GM08714 (cell line): ENCODE data around the gene PLCXD3.
"Not testable (repeated sequence)": the region's sequence is repeated elsewhere in the genome, so short reads cannot be mapped to it uniquely, and the experiment has no call there.

Experiments used
- H3K4me3 ChIP-seq: fragments of 200-500 bp; sonication (Bioruptor generic); 2 replicates; pipeline ENCODE4 v1.5.1; 2014; ENCODE audit warnings: mild to moderate bottlenecking, low read length, inconsistent platforms
- ZNF274 ChIP-seq: IDR thresholded peaks from 2 replicates; pipeline ENCODE4 v1.6.1; 2012; ENCODE audit warnings: mild to moderate bottlenecking, low read depth, low read length

PLCXD3 gene

GRCh38 chr5:41509399-41510175 lies 814 bp downstream of the PLCXD3 start:
- TF ChIP-seq ZNF274: no peak
- H3K4me3 ChIP-seq: no peak overlapping the region

- no peak overlapping the region for H3K4me3 ChIP-seq
- no peak for TF ChIP-seq ZNF274
These were observed 1.6 kb downstream of the PLCXD3 start for GRCh38 chr5:41508696-41509398.

DNA sequence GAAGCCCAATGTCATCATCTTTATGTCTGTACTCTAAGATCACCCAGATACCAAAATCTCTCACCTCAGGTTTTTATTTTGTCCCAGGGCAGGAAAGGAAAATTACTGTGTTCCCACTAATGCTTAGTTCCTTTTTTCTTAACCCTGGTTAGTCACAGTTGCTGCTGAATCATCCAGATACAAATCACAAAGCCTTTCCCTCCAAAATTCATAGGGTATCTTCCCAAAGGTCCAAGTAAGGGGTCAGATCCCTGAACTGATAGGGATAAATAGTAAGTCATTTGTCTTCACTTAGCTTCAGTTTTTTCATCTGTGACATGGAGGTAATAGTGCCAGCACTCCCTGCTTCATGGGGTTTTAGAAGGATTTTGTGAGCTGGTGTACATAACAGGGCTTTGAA lies 2.2 kb downstream of the PLCXD3 start:
- no peak overlapping the region for H3K4me3 ChIP-seq
- TF ChIP-seq ZNF274: no peak

GRCh38 chr5:41507501-41507900 lies 2.9 kb downstream of the PLCXD3 start:
- no peak for TF ChIP-seq ZNF274
- no peak overlapping the region for H3K4me3 ChIP-seq

GRCh38 chr5:41503860-41504259 lies 6.5 kb downstream of the PLCXD3 start:
- TF ChIP-seq ZNF274: no peak
- H3K4me3 ChIP-seq: no peak overlapping the region

- no peak overlapping the region for H3K4me3 ChIP-seq
- no peak for TF ChIP-seq ZNF274
These were observed 7.1 kb downstream of the PLCXD3 start for GRCh38 chr5:41503310-41503709.

DNA sequence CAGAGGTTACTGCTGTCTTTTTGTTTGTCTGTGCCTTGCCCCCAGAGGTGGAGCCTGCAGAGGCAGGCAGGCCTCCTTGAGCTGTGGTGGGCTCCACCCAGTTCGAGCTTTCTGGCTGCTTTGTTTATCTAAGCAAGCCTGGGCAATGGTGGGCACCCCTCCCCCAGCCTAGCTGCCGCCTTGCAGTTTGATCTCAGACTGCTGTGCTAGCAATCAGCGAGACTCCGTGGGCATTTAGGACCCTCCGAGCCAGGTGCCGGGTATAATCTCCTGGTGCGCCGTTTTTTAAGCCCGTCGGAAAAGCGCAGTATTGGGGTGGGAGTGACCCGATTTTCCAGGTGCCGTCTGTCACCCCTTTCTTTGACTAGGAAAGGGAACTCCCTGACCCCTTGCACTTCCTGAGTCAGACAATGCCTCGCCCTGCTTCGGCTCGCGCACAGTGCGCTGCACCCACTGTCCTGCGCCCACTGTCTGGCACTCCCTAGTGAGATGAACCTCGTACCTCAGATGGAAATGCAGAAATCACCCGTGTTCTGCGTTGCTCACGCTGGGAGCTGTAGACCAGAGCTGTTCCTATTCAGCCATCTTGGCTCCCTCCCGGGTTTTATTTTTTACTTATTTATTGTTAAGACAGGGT lies 16.8 kb downstream of the PLCXD3 start:
- not testable (repeated sequence) for H3K4me3 ChIP-seq

DNA sequence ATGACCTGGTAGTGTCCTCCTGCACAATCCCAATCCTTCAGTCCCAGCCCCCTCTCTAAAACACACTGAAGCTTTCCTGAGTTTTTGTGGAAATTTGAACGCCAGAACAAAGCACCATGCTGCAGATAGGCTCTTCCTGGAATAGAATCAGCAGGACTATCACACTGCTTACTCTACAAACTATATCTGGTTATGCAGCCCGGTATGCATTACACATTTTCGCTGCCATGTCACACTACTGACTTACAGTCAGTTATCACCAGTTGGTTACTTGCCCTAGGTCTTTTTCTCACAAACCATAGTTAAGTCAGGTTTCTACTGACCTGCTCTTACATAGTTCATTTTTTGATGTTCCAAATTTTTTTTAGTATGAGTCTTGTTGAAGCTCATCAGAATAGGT lies 24.9 kb downstream of the PLCXD3 start:
- no peak overlapping the region for H3K4me3 ChIP-seq
- TF ChIP-seq ZNF274: no peak

DNA sequence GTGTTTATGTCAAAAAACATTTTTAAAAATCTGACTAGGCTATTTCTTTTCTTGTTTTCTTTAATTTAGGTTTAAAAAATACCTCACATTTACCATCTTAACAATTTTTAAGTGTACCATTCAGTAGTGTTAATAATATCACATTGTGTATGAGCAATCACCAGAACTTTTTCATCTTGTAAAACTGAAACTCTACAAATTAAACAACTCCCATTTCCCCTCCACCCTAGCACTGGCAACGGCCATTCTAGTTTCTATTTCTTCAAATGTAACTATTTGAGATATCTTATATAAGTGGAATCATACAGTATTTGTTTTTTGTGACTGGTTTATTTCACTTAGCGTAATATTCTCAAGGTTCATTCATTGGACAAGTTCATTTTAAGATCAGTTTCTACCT lies 27.7 kb downstream of the PLCXD3 start:
- no peak overlapping the region for H3K4me3 ChIP-seq
- TF ChIP-seq ZNF274: no peak

GRCh38 chr5:41482173-41482572 lies 28.2 kb downstream of the PLCXD3 start:
- H3K4me3 ChIP-seq: no peak overlapping the region
- TF ChIP-seq ZNF274: no peak

- not testable (repeated sequence) for H3K4me3 ChIP-seq
These were observed 38.7 kb downstream of the PLCXD3 start for GRCh38 chr5:41471571-41472208.

GRCh38 chr5:41465493-41466171 lies 44.8 kb downstream of the PLCXD3 start:
- TF ChIP-seq ZNF274: no peak
- H3K4me3 ChIP-seq: no peak overlapping the region

GRCh38 chr5:41459557-41459956 lies 50.8 kb downstream of the PLCXD3 start:
- TF ChIP-seq ZNF274: no peak
- H3K4me3 ChIP-seq: no peak overlapping the region

DNA sequence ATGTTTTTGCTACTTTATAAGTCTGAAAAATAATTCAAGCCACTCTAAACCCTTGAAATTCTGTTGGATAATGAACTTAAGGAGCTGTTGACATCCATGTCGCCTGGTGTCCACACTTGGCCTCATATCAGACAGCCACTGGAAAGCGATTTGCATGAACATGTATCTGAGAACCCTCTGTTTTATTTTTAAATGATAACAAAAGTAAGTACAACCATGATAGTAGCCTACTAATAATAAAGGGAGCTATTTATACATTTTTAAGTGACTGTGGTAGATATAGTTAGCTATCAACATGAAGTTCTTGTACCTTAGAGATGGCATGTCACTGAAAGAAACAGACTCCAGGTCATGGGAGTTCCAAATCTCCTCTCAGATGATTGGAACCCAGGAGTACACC lies 53.3 kb downstream of the PLCXD3 start:
- no peak overlapping the region for H3K4me3 ChIP-seq
- TF ChIP-seq ZNF274: no peak
